ENCODE results near the gene CHN1. TPM values are rescaled to one million over a fixed set of nuclear protein-coding genes. Genes with fewer than 3 reads are reported as not detected.

Gene CHN1
- total and polyA plus RNA-seq, 4 donors, result 18.8 to 29.8 (median 24.1) TPM

- DNase-seq, result no peak
- WGBS, 2 donors, result 88 to 92% methylated on average over 2 of the region's 2 CpGs
- Histone ChIP-seq H3K9me3 (ENCODE audit: control insufficient read depth, low read length) (no peaks in the 10 kb centered on the region), H3K4me3 (ENCODE audit: low read length in 2 of 2) (no peak overlapping the region), H3K27ac (ENCODE audit: low read depth in 1 of 2, low read length in 2 of 2) (no peak overlapping the region), H3K4me1 (ENCODE audit: control insufficient read depth in 1 of 2, insufficient read depth in 2 of 2, low read length in 2 of 2) (no peaks in the 10 kb centered on the region), H3K27me3 (ENCODE audit: control insufficient read depth in 1 of 2, insufficient read depth in 2 of 2, low read length in 1 of 2) (no peaks in the 10 kb centered on the region), H3K36me3 (ENCODE audit: control insufficient read depth in 1 of 2, insufficient read depth in 2 of 2, low read length in 1 of 2) (no peaks in the 10 kb centered on the region)
- intact Hi-C loops (cut with DNase I), result no loop called here
- ATAC-seq (ENCODE audit: low FRiP score), result no peak
These were observed 14.6 kb upstream of the CHN1 start for GRCh38 chr2:175019566-175020327.

- Histone ChIP-seq H3K4me1 (ENCODE audit: control insufficient read depth in 1 of 2, insufficient read depth in 2 of 2, low read length in 2 of 2) (no peaks in the 10 kb centered on the region), H3K9me3 (ENCODE audit: control insufficient read depth, low read length) (no peaks in the 10 kb centered on the region), H3K27ac (ENCODE audit: low read depth in 1 of 2, low read length in 2 of 2) (no peak overlapping the region), H3K27me3 (ENCODE audit: control insufficient read depth in 1 of 2, insufficient read depth in 2 of 2, low read length in 1 of 2) (no peaks in the 10 kb centered on the region), H3K36me3 (ENCODE audit: control insufficient read depth in 1 of 2, insufficient read depth in 2 of 2, low read length in 1 of 2) (no peaks in the 10 kb centered on the region), H3K4me3 (ENCODE audit: low read length in 2 of 2) (no peak overlapping the region)
- DNase-seq, result no peak
- 94 to 98% methylated on average over 5 of the region's 5 CpGs for WGBS, 2 donors
- intact Hi-C loops (cut with DNase I), result no loop called here
- no peak for ATAC-seq (ENCODE audit: low FRiP score)
These were observed 12.6 kb upstream of the CHN1 start for GRCh38 chr2:175017618-175018414.

GRCh38 chr2:175015340-175015739, 10.2 kb upstream of the CHN1 start:
- Histone ChIP-seq H3K27me3 (ENCODE audit: control insufficient read depth in 1 of 2, insufficient read depth in 2 of 2, low read length in 1 of 2) (no peaks in the 10 kb centered on the region), H3K4me3 (ENCODE audit: low read length in 2 of 2) (no peak overlapping the region), H3K27ac (ENCODE audit: low read depth in 1 of 2, low read length in 2 of 2) (no peak overlapping the region), H3K4me1 (ENCODE audit: control insufficient read depth in 1 of 2, insufficient read depth in 2 of 2, low read length in 2 of 2) (no peaks in the 10 kb centered on the region), H3K9me3 (ENCODE audit: control insufficient read depth, low read length) (no peaks in the 10 kb centered on the region), H3K36me3 (ENCODE audit: control insufficient read depth in 1 of 2, insufficient read depth in 2 of 2, low read length in 1 of 2) (no peaks in the 10 kb centered on the region)
- ATAC-seq (ENCODE audit: low FRiP score) (no peak), DNase-seq (no peak)
- intact Hi-C loops (cut with DNase I), result no loop called here
- WGBS, 2 donors, result 76 to 87% methylated on average over 3 of the region's 3 CpGs

GRCh38 chr2:175012516-175012915, 7.3 kb upstream of the CHN1 start:
- peaks cover 2 to 4% of the 10 kb centered on the region in 2 donors for H3K4me1 ChIP-seq (ENCODE audit: control insufficient read depth in 1 of 2, insufficient read depth in 2 of 2, low read length in 2 of 2)
- ATAC-seq (ENCODE audit: low FRiP score), result no peak
- no peaks in the 10 kb centered on the region for H3K9me3 ChIP-seq (ENCODE audit: control insufficient read depth, low read length)
- no peak overlapping the region for H3K27ac ChIP-seq (ENCODE audit: low read depth in 1 of 2, low read length in 2 of 2)
- DNase-seq, result no peak
- 97 to 100% methylated on average over 2 of the region's 2 CpGs for WGBS, 2 donors
- no peaks in the 10 kb centered on the region for H3K27me3 ChIP-seq (ENCODE audit: control insufficient read depth in 1 of 2, insufficient read depth in 2 of 2, low read length in 1 of 2)
- intact Hi-C loops (cut with DNase I), result no loop called here
- no peak overlapping the region for H3K4me3 ChIP-seq (ENCODE audit: low read length in 2 of 2)
- H3K36me3 ChIP-seq (ENCODE audit: control insufficient read depth in 1 of 2, insufficient read depth in 2 of 2, low read length in 1 of 2), result no peaks in the 10 kb centered on the region

- Histone ChIP-seq H3K9me3 (ENCODE audit: control insufficient read depth, low read length) (no peaks in the 10 kb centered on the region), H3K4me3 (ENCODE audit: low read length in 2 of 2) (no peak overlapping the region), H3K4me1 (ENCODE audit: control insufficient read depth in 1 of 2, insufficient read depth in 2 of 2, low read length in 2 of 2) (peaks cover 2 to 4% of the 10 kb centered on the region in 2 donors), H3K36me3 (ENCODE audit: control insufficient read depth in 1 of 2, insufficient read depth in 2 of 2, low read length in 1 of 2) (no peaks in the 10 kb centered on the region), H3K27ac (ENCODE audit: low read depth in 1 of 2, low read length in 2 of 2) (peak overlapping the region in 1 of 2 donors; percentile 5), H3K27me3 (ENCODE audit: control insufficient read depth in 1 of 2, insufficient read depth in 2 of 2, low read length in 1 of 2) (no peaks in the 10 kb centered on the region)
- ATAC-seq (ENCODE audit: low FRiP score) (no peak), DNase-seq (no peak)
- WGBS, 2 donors, result 9 to 21% methylated on average over 1 of the region's 1 CpG
- intact Hi-C loops (cut with DNase I), result no loop called here
These were observed 6.3 kb upstream of the CHN1 start for GRCh38 chr2:175011505-175011904.

GRCh38 chr2:175010848-175011254, 5.7 kb upstream of the CHN1 start:
- intact Hi-C loops (cut with DNase I), result no loop called here
- WGBS, 2 donors, result 18 to 34% methylated on average over 1 of the region's 1 CpG
- no peak for DNase-seq
- no peaks in the 10 kb centered on the region for H3K9me3 ChIP-seq (ENCODE audit: control insufficient read depth, low read length)
- no peak overlapping the region for H3K4me3 ChIP-seq (ENCODE audit: low read length in 2 of 2)
- peaks cover 2 to 4% of the 10 kb centered on the region in 2 donors for H3K4me1 ChIP-seq (ENCODE audit: control insufficient read depth in 1 of 2, insufficient read depth in 2 of 2, low read length in 2 of 2)
- H3K36me3 ChIP-seq (ENCODE audit: control insufficient read depth in 1 of 2, insufficient read depth in 2 of 2, low read length in 1 of 2), result no peaks in the 10 kb centered on the region
- no peak for ATAC-seq (ENCODE audit: low FRiP score)
- no peak overlapping the region for H3K27ac ChIP-seq (ENCODE audit: low read depth in 1 of 2, low read length in 2 of 2)
- H3K27me3 ChIP-seq (ENCODE audit: control insufficient read depth in 1 of 2, insufficient read depth in 2 of 2, low read length in 1 of 2), result no peaks in the 10 kb centered on the region

GRCh38 chr2:175009917-175010621, 4.9 kb upstream of the CHN1 start:
- WGBS, 2 donors, result 64 to 65% methylated on average over 3 of the region's 3 CpGs
- Histone ChIP-seq H3K9me3 (ENCODE audit: control insufficient read depth, low read length) (no peaks in the 10 kb centered on the region), H3K27ac (ENCODE audit: low read depth in 1 of 2, low read length in 2 of 2) (no peak overlapping the region), H3K4me1 (ENCODE audit: control insufficient read depth in 1 of 2, insufficient read depth in 2 of 2, low read length in 2 of 2) (peaks cover 2 to 4% of the 10 kb centered on the region in 2 donors), H3K4me3 (ENCODE audit: low read length in 2 of 2) (no peak overlapping the region), H3K27me3 (ENCODE audit: control insufficient read depth in 1 of 2, insufficient read depth in 2 of 2, low read length in 1 of 2) (no peaks in the 10 kb centered on the region), H3K36me3 (ENCODE audit: control insufficient read depth in 1 of 2, insufficient read depth in 2 of 2, low read length in 1 of 2) (no peaks in the 10 kb centered on the region)
- intact Hi-C loops (cut with DNase I), result loop anchor here in 1 of 2 donors (10.0 kb wide), 1 partner anchor 155 kb away; the partner anchor contains the start of gene ATF2
- DNase-seq (no peak), ATAC-seq (ENCODE audit: low FRiP score) (no peak)

- ATAC-seq (ENCODE audit: low FRiP score) (no peak), DNase-seq (no peak)
- no peaks in the 10 kb centered on the region for H3K36me3 ChIP-seq (ENCODE audit: control insufficient read depth in 1 of 2, insufficient read depth in 2 of 2, low read length in 1 of 2)
- H3K27me3 ChIP-seq (ENCODE audit: control insufficient read depth in 1 of 2, insufficient read depth in 2 of 2, low read length in 1 of 2), result no peaks in the 10 kb centered on the region
- no peaks in the 10 kb centered on the region for H3K9me3 ChIP-seq (ENCODE audit: control insufficient read depth, low read length)
- H3K27ac ChIP-seq (ENCODE audit: low read depth in 1 of 2, low read length in 2 of 2), result peak overlapping the region in 1 of 2 donors; percentile 82
- 3 to 9% methylated on average over 3 of the region's 3 CpGs for WGBS, 2 donors
- intact Hi-C loops (cut with DNase I), result loop anchor here in 1 of 2 donors (10.0 kb wide), 1 partner anchor 156 kb away; the partner anchor contains the start of gene ATF2
- peaks cover 2 to 4% of the 10 kb centered on the region in 2 donors for H3K4me1 ChIP-seq (ENCODE audit: control insufficient read depth in 1 of 2, insufficient read depth in 2 of 2, low read length in 2 of 2)
- H3K4me3 ChIP-seq (ENCODE audit: low read length in 2 of 2), result no peak overlapping the region
These were observed 3.8 kb upstream of the CHN1 start for GRCh38 chr2:175008801-175009495.

Data from aorta (tissue), 5 donors.